Upper lobe of left lung (tissue), 6 donors: Measurements from ENCODE around the gene ADAMTSL3. TPM values are rescaled to one million over a fixed set of nuclear protein-coding genes. Genes with fewer than 3 reads are reported as not detected.
A peak's percentile ranks its signal among the peaks of the same experiment; 100 is the strongest.

ENCODE experiments used
- ATAC-seq, 2 donors: fragments of 200-7000 bp; cut with Tn5 transposase; one replicate each; pipeline ENCODE4 v1.9.1; 2022; ENCODE audit warnings: mild to moderate bottlenecking in 2 of 2, moderate library complexity in 2 of 2; ENCODE audit not compliant: low FRiP score in 2 of 2
- DNase-seq, 2 donors: peaks; one replicate each; pipeline ENCODE4 v3.0.0-alpha.2; 2019 to 2020
- H3K27ac ChIP-seq, 4 donors: fragments of 200-600 bp; sonication (generic); one replicate each; pipeline ENCODE4 v1.5.1; 2016 to 2019
- H3K27me3 ChIP-seq, 4 donors: fragments of 200-600 bp; sonication (generic); one replicate each; pipeline ENCODE4 v1.5.1; 2017 to 2019
- H3K36me3 ChIP-seq, 4 donors: fragments of 200-600 bp; sonication (generic); one replicate each; pipeline ENCODE4 v1.5.1; 2016 to 2019
- H3K4me1 ChIP-seq, 4 donors: fragments of 200-600 bp; sonication (generic); one replicate each; pipeline ENCODE4 v1.5.1; 2018 to 2019
- H3K4me3 ChIP-seq, 4 donors: fragments of 200-600 bp; sonication (generic); one replicate each; pipeline ENCODE4 v1.5.1; 2017 to 2019; ENCODE audit warnings: mild to moderate bottlenecking in 2 of 4, moderate library complexity in 1 of 4
- H3K9me3 ChIP-seq, 4 donors: fragments of 200-600 bp; sonication (generic); one replicate each; pipeline ENCODE4 v1.5.1; 2018 to 2019
- CTCF ChIP-seq, 6 experiments: fragments of 450-650 bp in 4 of 6; fragments of 200-600 bp in 2 of 6; sonication (generic) in 2 of 6; IDR thresholded peaks; one replicate each; pipeline ENCODE4 v1.5.1; 2016 to 2019; ENCODE audit warnings: antibody characterized with exemption in 6 of 6
- EP300 ChIP-seq, 4 donors: sonication (generic); formaldehyde crosslinking; IDR thresholded peaks; one replicate each; pipeline ENCODE4 v1.5.1; 2017; ENCODE audit warnings: antibody characterized with exemption in 4 of 4, control low read depth in 2 of 4
- POLR2A ChIP-seq, 4 donors: fragments of 450-650 bp; IDR thresholded peaks; one replicate each; pipeline ENCODE4 v1.5.1; 2016 to 2017; ENCODE audit warnings: antibody characterized with exemption in 4 of 4, mild to moderate bottlenecking in 2 of 4
- POLR2AphosphoS5 ChIP-seq, 2 donors: sonication (generic); formaldehyde crosslinking; IDR thresholded peaks; one replicate each; pipeline ENCODE4 v1.5.1; 2017; ENCODE audit warnings: antibody characterized with exemption in 2 of 2
- WGBS, 2 donors: methylation state at CpG; one replicate each; pipeline ENCODE4 v1.1.5; 2017 to 2018; 5-methylcytosine and 5-hydroxymethylcytosine counted together
- total RNA-seq, 6 donors: library from RNA; depleted of rRNA in 4 of 6; stranded (reverse); fragments of >200 nt in 4 of 6; gene quantifications; one replicate each; pipeline versions ENCODE4 v1.1.0 to v1.2.1, GENCODE V29; 2016 to 2021
- donor health status: DM: no; HTN: no; CAD: no; lungs with moderate emphysema.
- donor health status: DM: no; HTN: yes; CAD: no; lungs with severe emphysema.

ADAMTSL3 gene
- total RNA-seq, 6 donors from 2014 or later: 8.8 to 22.2 (median 11.7) TPM

- 54 to 61% methylated on average over 11 of the region's 11 CpGs for WGBS, 2 donors
- no peak overlapping the region for H3K27ac ChIP-seq
- ATAC-seq (peak in 1 of 2 donors; percentile 91), DNase-seq (no peak)
- no peaks in the 10 kb centered on the region for H3K27me3 ChIP-seq
- H3K4me1 ChIP-seq: peaks cover 0 to 3% (median 0%) of the 10 kb centered on the region in 4 donors
- no peak for TF ChIP-seq POLR2AphosphoS5 (IDR thresholded peaks at IDR 0.05)
- TF ChIP-seq POLR2A (IDR thresholded peaks at IDR 0.05): no peak
- TF ChIP-seq EP300 (IDR thresholded peaks at IDR 0.05): no peak
- TF ChIP-seq CTCF (IDR thresholded peaks at IDR 0.05): no peak
- no peak overlapping the region for H3K4me3 ChIP-seq
- H3K9me3 ChIP-seq: peaks cover 0 to 4% (median 0%) of the 10 kb centered on the region in 4 donors
- H3K36me3 ChIP-seq: no peaks in the 10 kb centered on the region
Measured at GRCh38 chr15:83904107-83905040, 250.5 kb downstream of the ADAMTSL3 start.

GRCh38 chr15:83905556-83906273, 251.8 kb downstream of the ADAMTSL3 start:
- ATAC-seq: no peak

GRCh38 chr15:83911345-83911744, 257.4 kb downstream of the ADAMTSL3 start:
- Histone ChIP-seq H3K9me3 (peaks cover 0 to 4% (median 0%) of the 10 kb centered on the region in 4 donors), H3K4me1 (no peaks in the 10 kb centered on the region), H3K27ac (no peak overlapping the region), H3K4me3 (no peak overlapping the region), H3K36me3 (no peaks in the 10 kb centered on the region), H3K27me3 (no peaks in the 10 kb centered on the region)
- no peak for ATAC-seq
- 66 to 88% methylated on average over 3 of the region's 3 CpGs for WGBS, 2 donors
- no peak for TF ChIP-seq CTCF (IDR thresholded peaks at IDR 0.05)
- no peak for TF ChIP-seq POLR2A (IDR thresholded peaks at IDR 0.05)
- no peak for TF ChIP-seq POLR2AphosphoS5 (IDR thresholded peaks at IDR 0.05)
- TF ChIP-seq EP300 (IDR thresholded peaks at IDR 0.05): no peak
- no peak for DNase-seq

More at GRCh38 chr15:83905556-83906273, 251.8 kb downstream of the ADAMTSL3 start:
- TF ChIP-seq POLR2AphosphoS5 (IDR thresholded peaks at IDR 0.05): no peak
- no peak for TF ChIP-seq EP300 (IDR thresholded peaks at IDR 0.05)
- TF ChIP-seq POLR2A (IDR thresholded peaks at IDR 0.05): no peak
- no peak for TF ChIP-seq CTCF (IDR thresholded peaks at IDR 0.05)
- Histone ChIP-seq H3K27me3 (no peaks in the 10 kb centered on the region), H3K36me3 (no peaks in the 10 kb centered on the region), H3K27ac (no peak overlapping the region), H3K9me3 (peaks cover 0 to 4% (median 0%) of the 10 kb centered on the region in 4 donors), H3K4me1 (peaks cover 0 to 3% (median 0%) of the 10 kb centered on the region in 4 donors), H3K4me3 (no peak overlapping the region)
- WGBS, 2 donors: 74 to 83% methylated on average over 5 of the region's 5 CpGs
- no peak for DNase-seq

- ATAC-seq (no peak), DNase-seq (no peak)
- 72 to 74% methylated on average over 2 of the region's 2 CpGs for WGBS, 2 donors
- Histone ChIP-seq H3K36me3 (no peaks in the 10 kb centered on the region), H3K27me3 (no peaks in the 10 kb centered on the region), H3K27ac (no peak overlapping the region), H3K4me1 (no peaks in the 10 kb centered on the region), H3K9me3 (peaks cover 0 to 4% (median 0%) of the 10 kb centered on the region in 4 donors), H3K4me3 (no peak overlapping the region)
- TF ChIP-seq CTCF (IDR thresholded peaks at IDR 0.05) (no peak), EP300 (IDR thresholded peaks at IDR 0.05) (no peak), POLR2A (IDR thresholded peaks at IDR 0.05) (no peak), POLR2AphosphoS5 (IDR thresholded peaks at IDR 0.05) (no peak)
Measured at GRCh38 chr15:83912343-83912742, 258.4 kb downstream of the ADAMTSL3 start.
